ENCODE data around the gene TMEM60.

GRCh38 chr7:77753173-77753572 is 45.1 kb downstream of the TMEM60 start:
- no peak for TF ChIP-seq CTCF (IDR thresholded peaks at IDR 0.05)
- no peak for TF ChIP-seq POLR2A (IDR thresholded peaks at IDR 0.05)
